GM23338 (cell line): ENCODE results near the gene ZNF728. TPM values are rescaled to one million over a fixed set of nuclear protein-coding genes. Genes with fewer than 3 reads are reported as not detected.

Experiments used
- ATAC-seq: fragments of 200-7000 bp; cut with Tn5 transposase; 3 replicates; pipeline ENCODE4 v1.9.1; 2020
- DNase-seq: peaks from one replicate; pipeline ENCODE4 v3.0.0-alpha.2; 2015; ENCODE audit warnings: low spot score
- H2AFZ ChIP-seq: fragments of 200-600 bp; sonication (generic); 2 replicates; pipeline ENCODE4 v1.8.0; 2016; ENCODE audit warnings: antibody characterized with exemption, mild to moderate bottlenecking, moderate library complexity
- H3F3A ChIP-seq: fragments of 200-600 bp; sonication (generic); replicated peaks from 2 replicates; pipeline ENCODE4 v1.8.0; 2017; ENCODE audit warnings: antibody characterized with exemption, mixed run types, low read depth
- H3K27ac ChIP-seq: fragments of 200-600 bp; sonication (generic); 2 replicates; pipeline ENCODE4 v1.6.1; 2016; ENCODE audit warnings: low read depth
- H3K27me3 ChIP-seq: fragments of 200-600 bp; sonication (generic); 2 replicates; pipeline ENCODE4 v1.8.0; 2016; ENCODE audit warnings: mild to moderate bottlenecking, mixed run types, moderate library complexity; ENCODE audit not compliant: insufficient read depth
- H3K36me3 ChIP-seq: fragments of 200-600 bp; sonication (generic); 2 replicates; pipeline ENCODE4 v1.8.0; 2016; ENCODE audit warnings: mild to moderate bottlenecking; ENCODE audit not compliant: insufficient read depth
- H3K4me1 ChIP-seq: fragments of 200-600 bp; sonication (generic); 2 replicates; pipeline ENCODE4 v1.8.0; 2016; ENCODE audit warnings: mild to moderate bottlenecking, moderate library complexity; ENCODE audit not compliant: insufficient read depth
- H3K4me2 ChIP-seq: fragments of 200-600 bp; sonication (generic); 2 replicates; pipeline ENCODE4 v1.7.1; 2017; ENCODE audit warnings: mixed run types
- H3K4me3 ChIP-seq: fragments of 200-600 bp; sonication (generic); 2 replicates; pipeline ENCODE4 v1.6.1; 2016; ENCODE audit warnings: mixed run types
- H3K79me2 ChIP-seq: fragments of 200-600 bp; sonication (generic); replicated peaks from 2 replicates; pipeline ENCODE4 v1.8.0; 2017; ENCODE audit warnings: mild to moderate bottlenecking; ENCODE audit not compliant: insufficient read depth
- H3K9me2 ChIP-seq: fragments of 200-600 bp; sonication (generic); 2 replicates; pipeline ENCODE4 v1.8.0; 2017; ENCODE audit not compliant: insufficient read depth
- H4K20me1 ChIP-seq: fragments of 200-600 bp; sonication (generic); replicated peaks from 2 replicates; pipeline ENCODE4 v1.8.0; 2017; ENCODE audit warnings: mild to moderate bottlenecking; ENCODE audit not compliant: insufficient read depth
- H3K27ac Mint-ChIP-seq: 2 replicates; pipeline ENCODE4 v1.8.0; 2020; ENCODE audit warnings: inconsistent platforms, mild to moderate bottlenecking, moderate library complexity, mixed read lengths
- H3K27me3 Mint-ChIP-seq: 3 replicates; pipeline ENCODE4 v1.8.0; 2022; ENCODE audit warnings: low read depth, mild to moderate bottlenecking, moderate library complexity, mixed read lengths, inconsistent platforms; ENCODE audit not compliant: insufficient read depth, poor library complexity
- H3K36me3 Mint-ChIP-seq: 3 replicates; pipeline ENCODE4 v1.8.0; 2021; ENCODE audit warnings: low read depth, mild to moderate bottlenecking, inconsistent platforms, moderate library complexity, mixed read lengths
- H3K4me1 Mint-ChIP-seq: 3 replicates; pipeline ENCODE4 v1.8.0; 2020; ENCODE audit warnings: mild to moderate bottlenecking, inconsistent platforms, mixed read lengths
- H3K4me3 Mint-ChIP-seq: 3 replicates; pipeline ENCODE4 v1.8.0; 2021; ENCODE audit warnings: moderate library complexity, mild to moderate bottlenecking, inconsistent platforms, mixed read lengths
- H3K9me3 Mint-ChIP-seq: 3 replicates; pipeline ENCODE4 v1.8.0; 2020; ENCODE audit warnings: moderate library complexity, mild to moderate bottlenecking, inconsistent platforms, mixed read lengths
- CREB1 ChIP-seq: fragments of 250-450 bp; sonication (Bioruptor Pico); IDR thresholded peaks from 2 replicates; pipeline ENCODE4 v1.5.0; 2020; ENCODE audit warnings: low read depth, mild to moderate bottlenecking, moderate library complexity
- EZH2 ChIP-seq: fragments of 200-600 bp; sonication (generic); IDR thresholded peaks from one replicate; pipeline ENCODE4 v1.8.0; 2017; ENCODE audit warnings: antibody characterized with exemption, mild to moderate bottlenecking, low read depth; ENCODE audit not compliant: unreplicated experiment
- EZH2phosphoT487 ChIP-seq: fragments of 200-600 bp; sonication (generic); IDR thresholded peaks from one replicate; pipeline ENCODE4 v1.8.1; 2018; ENCODE audit warnings: antibody characterized with exemption; ENCODE audit not compliant: unreplicated experiment
- JUNB ChIP-seq: IDR thresholded peaks from one replicate; pipeline ENCODE4 v1.6.1; 2016; ENCODE audit warnings: antibody characterized with exemption; ENCODE audit not compliant: unreplicated experiment
- NANOG ChIP-seq: IDR thresholded peaks from 2 replicates; pipeline ENCODE4 v1.6.1; 2016; ENCODE audit warnings: antibody characterized with exemption, borderline replicate concordance
- POLR2AphosphoS5 ChIP-seq: IDR thresholded peaks from 2 replicates; pipeline ENCODE4 v1.6.1; 2016; ENCODE audit warnings: antibody characterized with exemption, low read depth
- STAT1 ChIP-seq: IDR thresholded peaks from one replicate; pipeline ENCODE4 v1.6.1; 2016; ENCODE audit warnings: antibody characterized with exemption; ENCODE audit not compliant: unreplicated experiment
- ZNF114 ChIP-seq: fragments of 250-450 bp; sonication (Bioruptor Pico); IDR thresholded peaks from 2 replicates; pipeline ENCODE4 v1.5.0; 2020; ENCODE audit warnings: mild to moderate bottlenecking, moderate library complexity
- ZNF331 ChIP-seq: fragments of 250-450 bp; sonication (Bioruptor Pico); IDR thresholded peaks from 2 replicates; pipeline ENCODE4 v1.5.0; 2020; ENCODE audit warnings: low read depth, mild to moderate bottlenecking, moderate library complexity
- polyA plus RNA-seq: library from polyadenylated mRNA; unstranded; fragments of >200 nt; fragmentation: Nextera tagmentation; extraction: Ambion mirVana; gene quantifications from 2 replicates; pipeline ENCODE4 v1.2.1, GENCODE V29; 2016
- total RNA-seq: library from RNA; depleted of rRNA; stranded (reverse); fragments of >200 nt; shearing (Covaris generic); gene quantifications from 2 replicates; pipeline ENCODE4 v1.2.3, GENCODE V29; 2014
- TF ChIP-seq, protein P1 (sequence below): IDR thresholded peaks from 2 replicates; pipeline ENCODE4 v1.6.1; 2016; ENCODE audit warnings: antibody characterized with exemption
- TF ChIP-seq, protein P2 (sequence below): fragments of 250-450 bp; sonication (Bioruptor Pico); IDR thresholded peaks from 2 replicates; pipeline ENCODE4 v1.5.0; 2020; ENCODE audit warnings: mild to moderate bottlenecking, moderate library complexity
- TF ChIP-seq, protein P3 (sequence below): IDR thresholded peaks from one replicate; pipeline ENCODE4 v1.6.1; 2018; ENCODE audit warnings: antibody characterized with exemption; ENCODE audit not compliant: unreplicated experiment
- TF ChIP-seq, protein P4 (sequence below), 2 experiments: fragments of 200-600 bp in 1 of 2; sonication (generic) in 1 of 2; conservative IDR thresholded peaks; 2 replicates each; pipeline versions ENCODE4 v1.5.1 to v1.6.1; 2016 to 2017; ENCODE audit warnings: antibody characterized with exemption in 2 of 2, low read depth in 2 of 2, mild to moderate bottlenecking in 2 of 2, moderate library complexity in 1 of 2

ZNF728 gene
- total and polyA plus RNA-seq, 2 experiments from 2014 or later: 0.10 TPM; not detected in 1

DNA sequence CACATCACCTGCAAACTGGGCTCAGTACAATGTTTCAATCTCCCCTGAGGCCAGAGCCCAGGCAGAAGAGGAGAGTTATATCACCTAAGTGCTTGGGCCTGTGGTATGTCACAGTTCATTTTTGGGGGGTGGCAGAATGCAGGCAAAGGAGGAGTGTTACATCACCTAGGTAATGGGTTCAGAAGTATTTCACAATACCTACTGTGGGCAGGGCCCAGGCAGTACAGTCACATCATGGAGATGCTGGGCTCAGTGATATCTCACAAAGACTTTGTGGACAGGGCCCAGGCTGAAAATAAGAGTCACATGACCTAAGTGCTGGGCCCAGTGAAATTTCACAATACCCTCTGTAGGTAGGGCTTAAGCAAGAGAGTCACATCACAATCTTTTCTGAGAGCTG, 12.7 kb upstream of the ZNF728 start:
- no peaks in the 10 kb centered on the region; the same call in none of the 3 replicates for H3K9me3 Mint-ChIP-seq
- Histone ChIP-seq H3K36me3 (no peaks in the 10 kb centered on the region), H4K20me1 (no peaks in the 10 kb centered on the region), H3K4me1 (no peaks in the 10 kb centered on the region), H2AFZ (no peak overlapping the region), H3K4me2 (no peak overlapping the region), H3K9me2 (no peaks in the 10 kb centered on the region), H3K79me2 (no peaks in the 10 kb centered on the region), H3K4me3 (no peak overlapping the region), H3K27ac (no peak overlapping the region), H3F3A (no peaks in the 10 kb centered on the region), H3K27me3 (no peaks in the 10 kb centered on the region)
- H3K27ac Mint-ChIP-seq: no peak overlapping the region
- TF ChIP-seq ZNF331 (CRISPR knock-in tag) (no peak), EZH2 (no peak), EZH2phosphoT487 (no peak), JUNB (no peak), STAT1 (no peak), NANOG (no peak), POLR2AphosphoS5 (no peak), CREB1 (CRISPR knock-in tag) (no peak), ZNF114 (CRISPR knock-in tag) (no peak)
- TF ChIP-seq, protein P1, sequence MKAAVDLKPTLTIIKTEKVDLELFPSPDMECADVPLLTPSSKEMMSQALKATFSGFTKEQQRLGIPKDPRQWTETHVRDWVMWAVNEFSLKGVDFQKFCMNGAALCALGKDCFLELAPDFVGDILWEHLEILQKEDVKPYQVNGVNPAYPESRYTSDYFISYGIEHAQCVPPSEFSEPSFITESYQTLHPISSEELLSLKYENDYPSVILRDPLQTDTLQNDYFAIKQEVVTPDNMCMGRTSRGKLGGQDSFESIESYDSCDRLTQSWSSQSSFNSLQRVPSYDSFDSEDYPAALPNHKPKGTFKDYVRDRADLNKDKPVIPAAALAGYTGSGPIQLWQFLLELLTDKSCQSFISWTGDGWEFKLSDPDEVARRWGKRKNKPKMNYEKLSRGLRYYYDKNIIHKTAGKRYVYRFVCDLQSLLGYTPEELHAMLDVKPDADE: no peak
- TF ChIP-seq, protein P2, sequence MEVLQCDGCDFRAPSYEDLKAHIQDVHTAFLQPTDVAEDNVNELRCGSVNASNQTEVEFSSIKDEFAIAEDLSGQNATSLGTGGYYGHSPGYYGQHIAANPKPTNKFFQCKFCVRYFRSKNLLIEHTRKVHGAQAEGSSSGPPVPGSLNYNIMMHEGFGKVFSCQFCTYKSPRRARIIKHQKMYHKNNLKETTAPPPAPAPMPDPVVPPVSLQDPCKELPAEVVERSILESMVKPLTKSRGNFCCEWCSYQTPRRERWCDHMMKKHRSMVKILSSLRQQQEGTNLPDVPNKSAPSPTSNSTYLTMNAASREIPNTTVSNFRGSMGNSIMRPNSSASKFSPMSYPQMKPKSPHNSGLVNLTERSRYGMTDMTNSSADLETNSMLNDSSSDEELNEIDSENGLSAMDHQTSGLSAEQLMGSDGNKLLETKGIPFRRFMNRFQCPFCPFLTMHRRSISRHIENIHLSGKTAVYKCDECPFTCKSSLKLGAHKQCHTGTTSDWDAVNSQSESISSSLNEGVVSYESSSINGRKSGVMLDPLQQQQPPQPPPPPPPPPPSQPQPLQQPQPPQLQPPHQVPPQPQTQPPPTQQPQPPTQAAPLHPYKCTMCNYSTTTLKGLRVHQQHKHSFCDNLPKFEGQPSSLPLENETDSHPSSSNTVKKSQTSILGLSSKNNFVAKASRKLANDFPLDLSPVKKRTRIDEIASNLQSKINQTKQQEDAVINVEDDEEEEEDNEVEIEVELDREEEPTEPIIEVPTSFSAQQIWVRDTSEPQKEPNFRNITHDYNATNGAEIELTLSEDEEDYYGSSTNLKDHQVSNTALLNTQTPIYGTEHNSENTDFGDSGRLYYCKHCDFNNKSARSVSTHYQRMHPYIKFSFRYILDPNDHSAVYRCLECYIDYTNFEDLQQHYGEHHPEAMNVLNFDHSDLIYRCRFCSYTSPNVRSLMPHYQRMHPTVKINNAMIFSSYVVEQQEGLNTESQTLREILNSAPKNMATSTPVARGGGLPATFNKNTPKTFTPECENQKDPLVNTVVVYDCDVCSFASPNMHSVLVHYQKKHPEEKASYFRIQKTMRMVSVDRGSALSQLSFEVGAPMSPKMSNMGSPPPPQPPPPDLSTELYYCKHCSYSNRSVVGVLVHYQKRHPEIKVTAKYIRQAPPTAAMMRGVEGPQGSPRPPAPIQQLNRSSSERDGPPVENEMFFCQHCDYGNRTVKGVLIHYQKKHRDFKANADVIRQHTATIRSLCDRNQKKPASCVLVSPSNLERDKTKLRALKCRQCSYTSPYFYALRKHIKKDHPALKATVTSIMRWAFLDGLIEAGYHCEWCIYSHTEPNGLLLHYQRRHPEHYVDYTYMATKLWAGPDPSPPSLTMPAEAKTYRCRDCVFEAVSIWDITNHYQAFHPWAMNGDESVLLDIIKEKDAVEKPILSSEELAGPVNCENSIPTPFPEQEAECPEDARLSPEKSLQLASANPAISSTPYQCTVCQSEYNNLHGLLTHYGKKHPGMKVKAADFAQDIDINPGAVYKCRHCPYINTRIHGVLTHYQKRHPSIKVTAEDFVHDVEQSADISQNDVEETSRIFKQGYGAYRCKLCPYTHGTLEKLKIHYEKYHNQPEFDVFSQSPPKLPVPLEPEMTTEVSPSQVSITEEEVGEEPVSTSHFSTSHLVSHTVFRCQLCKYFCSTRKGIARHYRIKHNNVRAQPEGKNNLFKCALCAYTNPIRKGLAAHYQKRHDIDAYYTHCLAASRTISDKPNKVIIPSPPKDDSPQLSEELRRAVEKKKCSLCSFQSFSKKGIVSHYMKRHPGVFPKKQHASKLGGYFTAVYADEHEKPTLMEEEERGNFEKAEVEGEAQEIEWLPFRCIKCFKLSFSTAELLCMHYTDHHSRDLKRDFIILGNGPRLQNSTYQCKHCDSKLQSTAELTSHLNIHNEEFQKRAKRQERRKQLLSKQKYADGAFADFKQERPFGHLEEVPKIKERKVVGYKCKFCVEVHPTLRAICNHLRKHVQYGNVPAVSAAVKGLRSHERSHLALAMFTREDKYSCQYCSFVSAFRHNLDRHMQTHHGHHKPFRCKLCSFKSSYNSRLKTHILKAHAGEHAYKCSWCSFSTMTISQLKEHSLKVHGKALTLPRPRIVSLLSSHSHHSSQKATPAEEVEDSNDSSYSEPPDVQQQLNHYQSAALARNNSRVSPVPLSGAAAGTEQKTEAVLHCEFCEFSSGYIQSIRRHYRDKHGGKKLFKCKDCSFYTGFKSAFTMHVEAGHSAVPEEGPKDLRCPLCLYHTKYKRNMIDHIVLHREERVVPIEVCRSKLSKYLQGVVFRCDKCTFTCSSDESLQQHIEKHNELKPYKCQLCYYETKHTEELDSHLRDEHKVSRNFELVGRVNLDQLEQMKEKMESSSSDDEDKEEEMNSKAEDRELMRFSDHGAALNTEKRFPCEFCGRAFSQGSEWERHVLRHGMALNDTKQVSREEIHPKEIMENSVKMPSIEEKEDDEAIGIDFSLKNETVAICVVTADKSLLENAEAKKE: no peak
- TF ChIP-seq, protein P3, sequence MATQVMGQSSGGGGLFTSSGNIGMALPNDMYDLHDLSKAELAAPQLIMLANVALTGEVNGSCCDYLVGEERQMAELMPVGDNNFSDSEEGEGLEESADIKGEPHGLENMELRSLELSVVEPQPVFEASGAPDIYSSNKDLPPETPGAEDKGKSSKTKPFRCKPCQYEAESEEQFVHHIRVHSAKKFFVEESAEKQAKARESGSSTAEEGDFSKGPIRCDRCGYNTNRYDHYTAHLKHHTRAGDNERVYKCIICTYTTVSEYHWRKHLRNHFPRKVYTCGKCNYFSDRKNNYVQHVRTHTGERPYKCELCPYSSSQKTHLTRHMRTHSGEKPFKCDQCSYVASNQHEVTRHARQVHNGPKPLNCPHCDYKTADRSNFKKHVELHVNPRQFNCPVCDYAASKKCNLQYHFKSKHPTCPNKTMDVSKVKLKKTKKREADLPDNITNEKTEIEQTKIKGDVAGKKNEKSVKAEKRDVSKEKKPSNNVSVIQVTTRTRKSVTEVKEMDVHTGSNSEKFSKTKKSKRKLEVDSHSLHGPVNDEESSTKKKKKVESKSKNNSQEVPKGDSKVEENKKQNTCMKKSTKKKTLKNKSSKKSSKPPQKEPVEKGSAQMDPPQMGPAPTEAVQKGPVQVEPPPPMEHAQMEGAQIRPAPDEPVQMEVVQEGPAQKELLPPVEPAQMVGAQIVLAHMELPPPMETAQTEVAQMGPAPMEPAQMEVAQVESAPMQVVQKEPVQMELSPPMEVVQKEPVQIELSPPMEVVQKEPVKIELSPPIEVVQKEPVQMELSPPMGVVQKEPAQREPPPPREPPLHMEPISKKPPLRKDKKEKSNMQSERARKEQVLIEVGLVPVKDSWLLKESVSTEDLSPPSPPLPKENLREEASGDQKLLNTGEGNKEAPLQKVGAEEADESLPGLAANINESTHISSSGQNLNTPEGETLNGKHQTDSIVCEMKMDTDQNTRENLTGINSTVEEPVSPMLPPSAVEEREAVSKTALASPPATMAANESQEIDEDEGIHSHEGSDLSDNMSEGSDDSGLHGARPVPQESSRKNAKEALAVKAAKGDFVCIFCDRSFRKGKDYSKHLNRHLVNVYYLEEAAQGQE: no peak
- TF ChIP-seq, protein P4, sequence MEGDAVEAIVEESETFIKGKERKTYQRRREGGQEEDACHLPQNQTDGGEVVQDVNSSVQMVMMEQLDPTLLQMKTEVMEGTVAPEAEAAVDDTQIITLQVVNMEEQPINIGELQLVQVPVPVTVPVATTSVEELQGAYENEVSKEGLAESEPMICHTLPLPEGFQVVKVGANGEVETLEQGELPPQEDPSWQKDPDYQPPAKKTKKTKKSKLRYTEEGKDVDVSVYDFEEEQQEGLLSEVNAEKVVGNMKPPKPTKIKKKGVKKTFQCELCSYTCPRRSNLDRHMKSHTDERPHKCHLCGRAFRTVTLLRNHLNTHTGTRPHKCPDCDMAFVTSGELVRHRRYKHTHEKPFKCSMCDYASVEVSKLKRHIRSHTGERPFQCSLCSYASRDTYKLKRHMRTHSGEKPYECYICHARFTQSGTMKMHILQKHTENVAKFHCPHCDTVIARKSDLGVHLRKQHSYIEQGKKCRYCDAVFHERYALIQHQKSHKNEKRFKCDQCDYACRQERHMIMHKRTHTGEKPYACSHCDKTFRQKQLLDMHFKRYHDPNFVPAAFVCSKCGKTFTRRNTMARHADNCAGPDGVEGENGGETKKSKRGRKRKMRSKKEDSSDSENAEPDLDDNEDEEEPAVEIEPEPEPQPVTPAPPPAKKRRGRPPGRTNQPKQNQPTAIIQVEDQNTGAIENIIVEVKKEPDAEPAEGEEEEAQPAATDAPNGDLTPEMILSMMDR (conservative IDR thresholded peaks at IDR 0.05; ENCODE audit: low read depth in 2 of 2): no peak
- peaks cover 27% of the 10 kb centered on the region for H3K36me3 Mint-ChIP-seq
- no peaks in the 10 kb centered on the region for H3K27me3 Mint-ChIP-seq
- ATAC-seq (no peak), DNase-seq (no peak)
- H3K4me1 Mint-ChIP-seq: no peaks in the 10 kb centered on the region
- no peak overlapping the region for H3K4me3 Mint-ChIP-seq
